GM18873 (cell line): ENCODE results near the gene PIGL.
"Not testable (repeated sequence)": the region's sequence is repeated elsewhere in the genome, so short reads cannot be mapped to it uniquely, and the experiment has no call there.

Source experiments
- ATAC-seq: cut with Tn5 transposase; IDR thresholded peaks from one replicate; pipeline ENCODE4 v1.9.1; 2021; ENCODE audit warnings: mild to moderate bottlenecking, moderate library complexity, moderate number of reproducible peaks; ENCODE audit not compliant: unreplicated experiment, low FRiP score

The PIGL gene

GRCh38 chr17:16301963-16302855, 85.2 kb downstream of the PIGL start:
- no peak for ATAC-seq

GRCh38 chr17:16302856-16303255, 85.8 kb downstream of the PIGL start:
- no peak for ATAC-seq

GRCh38 chr17:16304830-16305229, 87.8 kb downstream of the PIGL start:
- ATAC-seq: no peak

GRCh38 chr17:16306211-16306610, 89.2 kb downstream of the PIGL start:
- ATAC-seq: no peak

- ATAC-seq: not testable (repeated sequence)
These were observed 95.1 kb downstream of the PIGL start for GRCh38 chr17:16312061-16312460.

GRCh38 chr17:16313139-16314090, 96.4 kb downstream of the PIGL start:
- ATAC-seq: no peak

- no peak for ATAC-seq
These were observed 97.2 kb downstream of the PIGL start for GRCh38 chr17:16314189-16314588.

GRCh38 chr17:16314859-16315258, 97.8 kb downstream of the PIGL start:
- ATAC-seq: no peak

GRCh38 chr17:16319969-16320368, 103.0 kb downstream of the PIGL start:
- ATAC-seq: no peak

GRCh38 chr17:16322636-16323035, 105.6 kb downstream of the PIGL start:
- ATAC-seq: no peak

- ATAC-seq: no peak
These were observed 109.0 kb downstream of the PIGL start for GRCh38 chr17:16325964-16326363.

GRCh38 chr17:16327018-16327417, 110.0 kb downstream of the PIGL start:
- ATAC-seq: no peak

- no peak for ATAC-seq
These were observed 112.0 kb downstream of the PIGL start for GRCh38 chr17:16328997-16329396.

- ATAC-seq: no peak
These were observed 112.7 kb downstream of the PIGL start for GRCh38 chr17:16329519-16330271.

GRCh38 chr17:16338391-16338790, 121.4 kb downstream of the PIGL start:
- no peak for ATAC-seq

- no peak for ATAC-seq
These were observed 122.4 kb downstream of the PIGL start for GRCh38 chr17:16339402-16339801.

GRCh38 chr17:16339959-16340358, 122.9 kb downstream of the PIGL start:
- ATAC-seq: no peak

- no peak for ATAC-seq
These were observed 126.0 kb downstream of the PIGL start for GRCh38 chr17:16342979-16343378.

- ATAC-seq: no peak
These were observed 126.6 kb downstream of the PIGL start for GRCh38 chr17:16343569-16343968.

GRCh38 chr17:16345565-16345964, 128.6 kb downstream of the PIGL start:
- no peak for ATAC-seq
